Measurements from ENCODE around the gene MITF. TPM values are rescaled to one million over a fixed set of nuclear protein-coding genes. Genes with fewer than 3 reads are reported as not detected.

MITF gene
- total and polyA plus RNA-seq, 3 experiments from 2014 or later, result 0.38 to 0.81 TPM; not detected in 1

- no peaks in the 10 kb centered on the region for H3K27me3 ChIP-seq (ENCODE audit: insufficient read depth, low read length, poor library complexity, severe bottlenecking)
- CTCF ChIA-PET, result no interaction called here
- H3K27ac ChIP-seq (ENCODE audit: low read depth, low read length), result no peak overlapping the region
- POLR2A ChIA-PET, result no interaction called here
- no peaks in the 10 kb centered on the region for H3K4me1 ChIP-seq (ENCODE audit: insufficient read depth, low read length)
- H3K4me3 Mint-ChIP-seq, result no peak overlapping the region
- H3K9me3 Mint-ChIP-seq, result peaks cover 0 to 18% (median 3%) of the 10 kb centered on the region in 5 donors
- H3K4me1 Mint-ChIP-seq, result no peaks in the 10 kb centered on the region
- H3K4me3 ChIP-seq (ENCODE audit: low read length), result no peak overlapping the region
- H3K27ac Mint-ChIP-seq, result no peak overlapping the region
- DNase-seq, result no peak
- no peaks in the 10 kb centered on the region for H3K36me3 ChIP-seq (ENCODE audit: insufficient read depth, low read length)
- H3K9me3 ChIP-seq (ENCODE audit: low read length), result no peaks in the 10 kb centered on the region
- H3K27me3 Mint-ChIP-seq, result no peaks in the 10 kb centered on the region
- H3K36me3 Mint-ChIP-seq, result no peaks in the 10 kb centered on the region
Observed at GRCh38 chr3:69699183-69699582, 40.1 kb upstream of the MITF start.

GRCh38 chr3:69700949-69701348 is 38.3 kb upstream of the MITF start:
- peaks cover 0 to 18% (median 3%) of the 10 kb centered on the region in 5 donors for H3K9me3 Mint-ChIP-seq
- H3K27ac Mint-ChIP-seq, result no peak overlapping the region
- H3K36me3 Mint-ChIP-seq, result no peaks in the 10 kb centered on the region
- H3K27ac ChIP-seq (ENCODE audit: low read depth, low read length), result no peak overlapping the region
- no peak for DNase-seq
- H3K27me3 ChIP-seq (ENCODE audit: insufficient read depth, low read length, poor library complexity, severe bottlenecking), result no peaks in the 10 kb centered on the region
- H3K36me3 ChIP-seq (ENCODE audit: insufficient read depth, low read length), result no peaks in the 10 kb centered on the region
- no peak overlapping the region for H3K4me3 Mint-ChIP-seq
- no peaks in the 10 kb centered on the region for H3K4me1 ChIP-seq (ENCODE audit: insufficient read depth, low read length)
- POLR2A ChIA-PET, result no interaction called here
- CTCF ChIA-PET, result no interaction called here
- no peaks in the 10 kb centered on the region for H3K4me1 Mint-ChIP-seq
- H3K27me3 Mint-ChIP-seq, result peaks cover 0 to 2% of the 10 kb centered on the region in 2 donors
- H3K9me3 ChIP-seq (ENCODE audit: low read length), result no peaks in the 10 kb centered on the region
- H3K4me3 ChIP-seq (ENCODE audit: low read length), result no peak overlapping the region

- CTCF ChIA-PET, result no interaction called here
Observed at GRCh38 chr3:69710153-69710977, 28.9 kb upstream of the MITF start.

GRCh38 chr3:69712269-69712668 is 27.0 kb upstream of the MITF start:
- no peaks in the 10 kb centered on the region for H3K27me3 Mint-ChIP-seq
- no peak overlapping the region for H3K4me3 Mint-ChIP-seq
- Histone ChIP-seq H3K36me3 (ENCODE audit: insufficient read depth, low read length) (no peaks in the 10 kb centered on the region), H3K4me3 (ENCODE audit: low read length) (no peak overlapping the region), H3K27ac (ENCODE audit: low read depth, low read length) (no peak overlapping the region), H3K4me1 (ENCODE audit: insufficient read depth, low read length) (no peaks in the 10 kb centered on the region), H3K27me3 (ENCODE audit: insufficient read depth, low read length, poor library complexity, severe bottlenecking) (no peaks in the 10 kb centered on the region), H3K9me3 (ENCODE audit: low read length) (no peaks in the 10 kb centered on the region)
- CTCF ChIA-PET, result no interaction called here
- POLR2A ChIA-PET, result no interaction called here
- peaks cover 0 to 13% (median 2%) of the 10 kb centered on the region in 5 donors for H3K9me3 Mint-ChIP-seq
- no peak overlapping the region for H3K27ac Mint-ChIP-seq
- no peaks in the 10 kb centered on the region for H3K36me3 Mint-ChIP-seq
- DNase-seq, result no peak
- H3K4me1 Mint-ChIP-seq, result no peaks in the 10 kb centered on the region

More at GRCh38 chr3:69710153-69710977, 28.9 kb upstream of the MITF start:
- Histone ChIP-seq H3K4me3 (ENCODE audit: low read length) (no peak overlapping the region), H3K36me3 (ENCODE audit: insufficient read depth, low read length) (no peaks in the 10 kb centered on the region), H3K27me3 (ENCODE audit: insufficient read depth, low read length, poor library complexity, severe bottlenecking) (no peaks in the 10 kb centered on the region), H3K27ac (ENCODE audit: low read depth, low read length) (no peak overlapping the region), H3K4me1 (ENCODE audit: insufficient read depth, low read length) (no peaks in the 10 kb centered on the region), H3K9me3 (ENCODE audit: low read length) (no peaks in the 10 kb centered on the region)
- no peak for DNase-seq
- Mint-ChIP-seq H3K36me3 (no peaks in the 10 kb centered on the region), H3K4me1 (no peaks in the 10 kb centered on the region), H3K27ac (no peak overlapping the region), H3K27me3 (no peaks in the 10 kb centered on the region), H3K4me3 (no peak overlapping the region), H3K9me3 (peaks cover 0 to 13% (median 2%) of the 10 kb centered on the region in 5 donors)
- POLR2A ChIA-PET, result no interaction called here

GRCh38 chr3:69712933-69713332 is 26.3 kb upstream of the MITF start:
- ChIA-PET CTCF (no interaction called here), POLR2A (no interaction called here)
- no peaks in the 10 kb centered on the region for H3K4me1 Mint-ChIP-seq
- H3K4me1 ChIP-seq (ENCODE audit: insufficient read depth, low read length), result no peaks in the 10 kb centered on the region
- H3K27me3 ChIP-seq (ENCODE audit: insufficient read depth, low read length, poor library complexity, severe bottlenecking), result no peaks in the 10 kb centered on the region
- no peak overlapping the region for H3K27ac ChIP-seq (ENCODE audit: low read depth, low read length)
- DNase-seq, result no peak
- H3K9me3 Mint-ChIP-seq, result peaks cover 0 to 13% (median 1%) of the 10 kb centered on the region in 5 donors
- no peaks in the 10 kb centered on the region for H3K36me3 Mint-ChIP-seq
- H3K27ac Mint-ChIP-seq, result no peak overlapping the region
- no peak overlapping the region for H3K4me3 ChIP-seq (ENCODE audit: low read length)
- no peaks in the 10 kb centered on the region for H3K27me3 Mint-ChIP-seq
- H3K9me3 ChIP-seq (ENCODE audit: low read length), result no peaks in the 10 kb centered on the region
- H3K4me3 Mint-ChIP-seq, result no peak overlapping the region
- H3K36me3 ChIP-seq (ENCODE audit: insufficient read depth, low read length), result no peaks in the 10 kb centered on the region

- Mint-ChIP-seq H3K4me1 (no peaks in the 10 kb centered on the region), H3K9me3 (peaks cover 0 to 9% (median 1%) of the 10 kb centered on the region in 5 donors), H3K4me3 (no peak overlapping the region), H3K36me3 (no peaks in the 10 kb centered on the region), H3K27ac (peak overlapping the region in 1 of 8 donors; percentile 14), H3K27me3 (peaks cover 0 to 5% of the 10 kb centered on the region in 2 donors)
- H3K27ac ChIP-seq (ENCODE audit: low read depth, low read length), result no peak overlapping the region
- no peaks in the 10 kb centered on the region for H3K4me1 ChIP-seq (ENCODE audit: insufficient read depth, low read length)
- ChIA-PET POLR2A (no interaction called here), CTCF (no interaction called here)
- no peak overlapping the region for H3K4me3 ChIP-seq (ENCODE audit: low read length)
- no peaks in the 10 kb centered on the region for H3K9me3 ChIP-seq (ENCODE audit: low read length)
- no peaks in the 10 kb centered on the region for H3K36me3 ChIP-seq (ENCODE audit: insufficient read depth, low read length)
- H3K27me3 ChIP-seq (ENCODE audit: insufficient read depth, low read length, poor library complexity, severe bottlenecking), result no peaks in the 10 kb centered on the region
- no peak for DNase-seq
Observed at GRCh38 chr3:69715204-69715603, 24.1 kb upstream of the MITF start.

GRCh38 chr3:69716119-69716518 is 23.1 kb upstream of the MITF start:
- CTCF ChIA-PET, result no interaction called here
- Mint-ChIP-seq H3K4me1 (no peaks in the 10 kb centered on the region), H3K36me3 (no peaks in the 10 kb centered on the region), H3K27ac (no peak overlapping the region), H3K9me3 (peaks cover 0 to 9% (median 2%) of the 10 kb centered on the region in 5 donors), H3K4me3 (no peak overlapping the region), H3K27me3 (peaks cover 2 to 5% of the 10 kb centered on the region in 2 donors)
- POLR2A ChIA-PET, result no interaction called here
- Histone ChIP-seq H3K4me1 (ENCODE audit: insufficient read depth, low read length) (no peaks in the 10 kb centered on the region), H3K27me3 (ENCODE audit: insufficient read depth, low read length, poor library complexity, severe bottlenecking) (no peaks in the 10 kb centered on the region), H3K27ac (ENCODE audit: low read depth, low read length) (no peak overlapping the region), H3K4me3 (ENCODE audit: low read length) (no peak overlapping the region), H3K36me3 (ENCODE audit: insufficient read depth, low read length) (no peaks in the 10 kb centered on the region), H3K9me3 (ENCODE audit: low read length) (no peaks in the 10 kb centered on the region)
- DNase-seq, result no peak

GRCh38 chr3:69718866-69719586 is 20.2 kb upstream of the MITF start:
- Histone ChIP-seq H3K27ac (ENCODE audit: low read depth, low read length) (peak overlapping the region; percentile 38), H3K36me3 (ENCODE audit: insufficient read depth, low read length) (no peaks in the 10 kb centered on the region), H3K4me3 (ENCODE audit: low read length) (no peak overlapping the region), H3K9me3 (ENCODE audit: low read length) (no peaks in the 10 kb centered on the region), H3K27me3 (ENCODE audit: insufficient read depth, low read length, poor library complexity, severe bottlenecking) (no peaks in the 10 kb centered on the region), H3K4me1 (ENCODE audit: insufficient read depth, low read length) (no peaks in the 10 kb centered on the region)
- H3K27me3 Mint-ChIP-seq, result peaks cover 2 to 5% of the 10 kb centered on the region in 2 donors
- ChIA-PET CTCF (no interaction called here), POLR2A (no interaction called here)
- no peak overlapping the region for H3K4me3 Mint-ChIP-seq
- no peaks in the 10 kb centered on the region for H3K36me3 Mint-ChIP-seq
- H3K4me1 Mint-ChIP-seq, result no peaks in the 10 kb centered on the region
- H3K27ac Mint-ChIP-seq, result no peak overlapping the region
- DNase-seq, result no peak
- H3K9me3 Mint-ChIP-seq, result peaks cover 0 to 9% (median 2%) of the 10 kb centered on the region in 5 donors
